ENCODE results near the gene TAF6. TPM values are rescaled to one million over a fixed set of nuclear protein-coding genes. Genes with fewer than 3 reads are reported as not detected.
A peak's percentile ranks its signal among the peaks of the same experiment; 100 is the strongest.

Gene TAF6
- total RNA-seq, 1 experiment from 2014 or later = 98.4 TPM

- DNase-seq (ENCODE audit: low read depth) = no peak
These were observed 23.5 kb downstream of the TAF6 start for GRCh38 chr7:100095704-100096103.

- DNase-seq (ENCODE audit: low read depth) = no peak
These were observed 23.9 kb downstream of the TAF6 start for GRCh38 chr7:100095289-100095688.

- no peak for DNase-seq (ENCODE audit: low read depth)
These were observed 25.2 kb downstream of the TAF6 start for GRCh38 chr7:100093925-100094486.

- DNase-seq (ENCODE audit: low read depth) = no peak
These were observed 25.7 kb downstream of the TAF6 start for GRCh38 chr7:100093498-100093897.

GRCh38 chr7:100093054-100093453, 26.1 kb downstream of the TAF6 start:
- no peak for DNase-seq (ENCODE audit: low read depth)

GRCh38 chr7:100091411-100092181, 27.6 kb downstream of the TAF6 start:
- peak; percentile 36 for DNase-seq (ENCODE audit: low read depth)

- DNase-seq (ENCODE audit: low read depth) = no peak
These were observed 28.4 kb downstream of the TAF6 start for GRCh38 chr7:100090527-100091410.

GRCh38 chr7:100089458-100090196, 29.5 kb downstream of the TAF6 start:
- DNase-seq (ENCODE audit: low read depth) = peak; percentile 65

GRCh38 chr7:100088621-100089457, 30.3 kb downstream of the TAF6 start, which contains the start of gene COPS6:
Gene COPS6 (plus strand): TSS chr7:100088969. CDS start chr7:100088991, 22 bp downstream.
- peak; percentile 78 for DNase-seq (ENCODE audit: low read depth)

GRCh38 chr7:100088095-100088620, 31.0 kb downstream of the TAF6 start:
- no peak for DNase-seq (ENCODE audit: low read depth)

- DNase-seq (ENCODE audit: low read depth) = peak; percentile 90
These were observed 32.0 kb downstream of the TAF6 start for GRCh38 chr7:100087055-100087750.

GRCh38 chr7:100085515-100085914, 33.6 kb downstream of the TAF6 start:
- no peak for DNase-seq (ENCODE audit: low read depth)

GRCh38 chr7:100082978-100083377, 36.2 kb downstream of the TAF6 start:
- no peak for DNase-seq (ENCODE audit: low read depth)

- peak; percentile 100 for DNase-seq (ENCODE audit: low read depth)
These were observed 37.5 kb downstream of the TAF6 start, which contains the start of gene ZNF3 for GRCh38 chr7:100081535-100082102. Gene ZNF3 (minus strand): TSS chr7:100081723. CDS start chr7:100077357, 4,366 bp downstream.

- DNase-seq (ENCODE audit: low read depth) = peak; percentile 27
These were observed 38.1 kb downstream of the TAF6 start for GRCh38 chr7:100080907-100081534.

- no peak for DNase-seq (ENCODE audit: low read depth)
These were observed 40.1 kb downstream of the TAF6 start for GRCh38 chr7:100079024-100079560.

GRCh38 chr7:100077205-100077604, 42.0 kb downstream of the TAF6 start:
- no peak for DNase-seq (ENCODE audit: low read depth)

GRCh38 chr7:100075418-100075817, 43.7 kb downstream of the TAF6 start:
- DNase-seq (ENCODE audit: low read depth) = no peak
